Measurements from ENCODE around the gene ZNF581.

The ZNF581 gene

GRCh38 chr19:55611983-55612645 is 31.3 kb upstream of the ZNF581 start:
- no peak for DNase-seq

GRCh38 chr19:55613396-55613795 is 30.1 kb upstream of the ZNF581 start:
- DNase-seq: no peak

GRCh38 chr19:55613930-55614710 is 29.3 kb upstream of the ZNF581 start:
- no peak for DNase-seq

- no peak for DNase-seq
Measured at GRCh38 chr19:55614711-55615542, 28.5 kb upstream of the ZNF581 start.

- no peak for DNase-seq
Measured at GRCh38 chr19:55615543-55616394, 27.7 kb upstream of the ZNF581 start.

DNA sequence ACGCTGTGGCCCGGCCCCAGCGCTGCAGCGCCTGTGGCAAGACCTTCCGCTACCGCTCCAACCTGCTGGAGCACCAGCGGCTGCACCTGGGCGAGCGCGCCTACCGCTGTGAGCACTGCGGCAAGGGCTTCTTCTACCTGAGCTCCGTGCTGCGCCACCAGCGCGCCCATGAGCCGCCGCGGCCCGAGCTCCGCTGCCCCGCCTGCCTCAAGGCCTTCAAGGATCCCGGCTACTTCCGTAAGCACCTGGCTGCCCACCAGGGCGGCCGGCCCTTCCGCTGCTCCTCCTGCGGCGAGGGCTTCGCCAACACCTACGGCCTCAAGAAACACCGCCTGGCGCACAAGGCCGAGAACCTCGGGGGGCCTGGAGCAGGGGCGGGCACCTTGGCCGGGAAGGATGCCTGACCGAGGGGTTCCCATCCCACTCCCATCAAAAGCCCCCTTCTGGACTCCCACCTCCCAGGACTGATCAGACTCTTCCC is 27.0 kb upstream of the ZNF581 start:
- DNase-seq: no peak

DNA sequence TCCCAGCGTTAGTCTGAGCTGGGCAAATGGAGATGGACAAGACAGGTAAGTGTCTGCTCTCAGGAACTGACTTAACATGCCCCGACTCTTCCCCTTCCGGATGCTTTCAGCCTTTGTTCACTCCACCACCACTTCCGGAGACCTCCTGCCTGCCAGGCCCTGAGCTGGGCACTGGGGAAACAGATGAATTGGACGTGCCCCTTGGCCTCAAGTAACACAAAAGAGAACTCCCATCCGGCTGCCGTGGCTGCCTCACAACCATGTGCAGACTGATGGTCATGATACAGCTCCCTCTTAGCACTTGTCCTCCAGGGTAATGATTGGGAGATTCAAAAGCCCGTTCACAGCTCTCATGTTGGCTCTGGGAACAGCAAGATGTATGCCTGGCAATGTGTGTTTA is 26.0 kb upstream of the ZNF581 start:
- no peak for DNase-seq

- DNase-seq: no peak
Measured at GRCh38 chr19:55618426-55618825, 25.0 kb upstream of the ZNF581 start.

- no peak for DNase-seq
Measured at GRCh38 chr19:55619286-55619685, 24.2 kb upstream of the ZNF581 start.

GRCh38 chr19:55620410-55621204 is 22.8 kb upstream of the ZNF581 start:
- no peak for DNase-seq

GRCh38 chr19:55621205-55621672 is 22.2 kb upstream of the ZNF581 start:
- no peak for DNase-seq

GRCh38 chr19:55621673-55622231 is 21.7 kb upstream of the ZNF581 start:
- DNase-seq: no peak

GRCh38 chr19:55622242-55622969 is 21.0 kb upstream of the ZNF581 start:
- no peak for DNase-seq

- no peak for DNase-seq
Measured at GRCh38 chr19:55623130-55623529, 20.3 kb upstream of the ZNF581 start.

GRCh38 chr19:55623561-55623960 is 19.9 kb upstream of the ZNF581 start:
- no peak for DNase-seq

DNA sequence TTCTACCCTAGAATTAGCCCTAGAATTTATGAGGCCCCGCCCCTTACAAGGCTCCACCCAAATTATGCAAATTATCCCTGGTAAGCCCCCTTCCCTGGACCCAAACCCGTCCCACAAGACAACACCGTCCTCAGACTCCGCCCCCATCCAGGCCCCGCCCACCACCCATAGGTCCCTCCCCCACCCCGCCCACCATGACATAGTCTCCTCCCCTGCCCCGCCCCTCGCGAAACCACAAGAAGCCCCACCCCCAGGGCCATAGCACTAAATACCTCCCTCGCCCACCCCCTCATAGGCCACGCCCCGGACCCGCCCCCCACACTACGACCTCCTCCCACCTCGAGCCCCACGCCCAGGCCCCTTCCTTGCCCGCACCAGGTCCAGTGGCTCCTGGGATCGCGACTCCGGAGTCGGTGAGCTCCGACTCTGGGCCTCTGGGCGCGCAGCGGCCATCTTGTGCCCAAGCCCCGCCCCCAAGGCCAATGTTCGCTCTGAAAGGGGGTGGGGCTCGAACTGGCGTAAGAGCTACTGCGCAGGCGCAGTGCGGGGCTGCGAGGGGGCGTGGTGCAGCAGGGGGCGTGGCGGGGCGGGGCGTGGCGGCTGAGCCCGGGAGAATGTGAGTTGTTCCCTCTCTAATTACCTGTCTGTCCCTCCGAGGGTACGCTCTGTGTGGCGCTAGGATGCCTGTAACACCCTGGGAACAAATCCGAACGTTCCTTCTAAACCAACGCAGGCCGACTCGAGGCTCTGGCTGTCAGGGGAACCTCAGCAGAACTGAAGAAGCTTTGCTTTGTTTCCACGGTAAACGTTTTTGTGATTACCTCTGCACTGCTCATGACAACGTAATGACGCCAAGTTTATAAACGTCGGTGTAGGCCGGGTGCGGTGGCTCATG is 19.1 kb upstream of the ZNF581 start, which contains the start of gene ZNF784:
Gene ZNF784, minus strand, starts transcription at position 458 of the 895 bp plus-strand sequence. Its CDS starts 5 bp downstream, at position 453.
- peak; percentile 89 for DNase-seq

GRCh38 chr19:55625004-55625326 is 18.5 kb upstream of the ZNF581 start:
- no peak for DNase-seq

- no peak for DNase-seq
Measured at GRCh38 chr19:55626350-55626749, 17.1 kb upstream of the ZNF581 start.

- peak; percentile 87 for DNase-seq
Measured at GRCh38 chr19:55632463-55632834, 11.0 kb upstream of the ZNF581 start.

All from NCI-H187 treated with DMSO at 0.1 percent for 48 hours (cell line).